Transverse colon (tissue), 4 donors: ENCODE data around the gene ASTE1. TPM values are rescaled to one million over a fixed set of nuclear protein-coding genes. Genes with fewer than 3 reads are reported as not detected.

Experiments
- DNase-seq: peaks from one replicate; pipeline ENCODE4 v3.0.0-alpha.2; 2019
- H3K27ac ChIP-seq, 4 donors: fragments of 200-600 bp; sonication (generic); 2 replicates each; pipeline ENCODE4 v1.5.1; 2016 to 2018; ENCODE audit warnings: inconsistent platforms in 4 of 4
- H3K27me3 ChIP-seq: fragments of 200-600 bp; sonication (generic); 2 replicates; pipeline ENCODE4 v1.5.1; 2017; ENCODE audit warnings: inconsistent platforms
- H3K36me3 ChIP-seq, 4 donors: fragments of 200-600 bp; sonication (generic); 2 replicates each; pipeline ENCODE4 v1.5.1; 2017 to 2019; ENCODE audit warnings: inconsistent platforms in 4 of 4
- H3K4me1 ChIP-seq, 4 donors: fragments of 200-600 bp; sonication (generic); 2 replicates each; pipeline ENCODE4 v1.5.1; 2017 to 2020; ENCODE audit warnings: inconsistent platforms in 4 of 4
- H3K4me3 ChIP-seq, 4 donors: fragments of 200-600 bp; sonication (generic); 1 replicate in 1 of 4; 2 replicates in 3 of 4; pipeline versions ENCODE4 v1.5.1 to v1.6.1; 2017 to 2019; ENCODE audit warnings: inconsistent platforms in 4 of 4
- H3K9me3 ChIP-seq, 2 donors: fragments of 200-600 bp; sonication (generic); 2 replicates each; pipeline ENCODE4 v1.5.1; 2017 to 2019; ENCODE audit warnings: inconsistent platforms in 2 of 2
- EP300 ChIP-seq: sonication (generic); formaldehyde crosslinking; IDR thresholded peaks from one replicate; pipeline ENCODE4 v1.6.1; 2017; ENCODE audit warnings: antibody characterized with exemption, low read depth
- POLR2A ChIP-seq: fragments of 450-650 bp; IDR thresholded peaks from one replicate; pipeline ENCODE4 v1.6.1; 2016; ENCODE audit warnings: antibody characterized with exemption, mild to moderate bottlenecking, moderate library complexity
- POLR2AphosphoS5 ChIP-seq, 3 donors: sonication (generic); formaldehyde crosslinking; IDR thresholded peaks; one replicate each; pipeline ENCODE4 v1.6.1; 2016; ENCODE audit warnings: antibody characterized with exemption in 3 of 3
- WGBS, 2 donors: methylation state at CpG; one replicate each; pipeline ENCODE4 v1.1.5; 2018; ENCODE audit warnings: low coverage in 1 of 2; 5-methylcytosine and 5-hydroxymethylcytosine counted together
- in situ Hi-C, 4 donors: fragments of 200-750 bp; cut with MboI; loops; one replicate each; pipeline versions ENCODE4 v1.15.0 to v1.15.1; 2017; ENCODE audit warnings: low sequenced_read_pairs in 3 of 4, low pct_ligation_motif_present in 1 of 4, low pct_unique_long_range_greater_than_20kb in 1 of 4
- intact Hi-C: fragments of 100-400 bp; cut with DNase I; formaldehyde crosslinking; loops from one replicate; pipeline ENCODE4 v1.15.1; 2023; ENCODE audit warnings: low total_unique reads
- total RNA-seq, 4 donors: library from RNA; depleted of rRNA; stranded (reverse); fragments of >200 nt; gene quantifications; one replicate each; pipeline ENCODE4 v1.1.0, GENCODE V29; 2016
- TF ChIP-seq, protein P1 (sequence below), 5 experiments: fragments of 200-600 bp in 3 of 5; fragments of 450-650 bp in 2 of 5; sonication (generic) in 3 of 5; IDR thresholded peaks; 1 replicate in 2 of 5; 2 replicates in 3 of 5; pipeline ENCODE4 v1.5.1; 2016 to 2017; ENCODE audit warnings: antibody characterized with exemption in 5 of 5, inconsistent platforms in 3 of 5, mild to moderate bottlenecking in 2 of 5, moderate library complexity in 1 of 5

ASTE1 gene
- total RNA-seq, 4 donors from 2014 or later: 3.0 to 16.4 (median 7.7) TPM

DNA sequence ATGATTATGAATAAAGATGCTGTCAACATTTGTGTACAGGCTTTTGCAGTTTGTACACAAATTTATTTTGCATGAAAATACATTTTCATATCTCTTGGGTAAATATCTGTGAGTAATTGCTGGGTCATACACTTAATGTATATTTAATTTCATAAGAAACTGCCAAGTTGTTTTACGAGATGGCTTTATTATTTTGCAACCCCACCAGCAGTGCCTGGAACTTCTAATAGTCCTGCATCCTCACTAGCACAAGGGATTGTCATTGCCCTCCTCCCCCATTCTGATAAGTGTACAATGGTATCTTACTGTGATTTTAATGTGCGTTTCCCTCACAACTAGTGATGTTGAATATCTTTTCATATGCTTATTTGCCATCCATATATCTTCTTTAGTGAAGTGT lies 45.2 kb downstream of the ASTE1 start:
- intact Hi-C loops (no loop called here), in situ Hi-C loops (no loop called here)
- Histone ChIP-seq H3K36me3 (peaks cover 0 to 16% (median 2%) of the 10 kb centered on the region in 4 donors), H3K4me1 (no peaks in the 10 kb centered on the region), H3K4me3 (no peak overlapping the region), H3K9me3 (no peaks in the 10 kb centered on the region), H3K27me3 (no peaks in the 10 kb centered on the region), H3K27ac (no peak overlapping the region)
- no peak for DNase-seq
- 94 to 100% methylated on average over 2 of the region's 2 CpGs for WGBS, 2 donors
- no peak for TF ChIP-seq EP300
- no peak for TF ChIP-seq POLR2AphosphoS5 (IDR thresholded peaks at IDR 0.05)
- TF ChIP-seq, protein P1, sequence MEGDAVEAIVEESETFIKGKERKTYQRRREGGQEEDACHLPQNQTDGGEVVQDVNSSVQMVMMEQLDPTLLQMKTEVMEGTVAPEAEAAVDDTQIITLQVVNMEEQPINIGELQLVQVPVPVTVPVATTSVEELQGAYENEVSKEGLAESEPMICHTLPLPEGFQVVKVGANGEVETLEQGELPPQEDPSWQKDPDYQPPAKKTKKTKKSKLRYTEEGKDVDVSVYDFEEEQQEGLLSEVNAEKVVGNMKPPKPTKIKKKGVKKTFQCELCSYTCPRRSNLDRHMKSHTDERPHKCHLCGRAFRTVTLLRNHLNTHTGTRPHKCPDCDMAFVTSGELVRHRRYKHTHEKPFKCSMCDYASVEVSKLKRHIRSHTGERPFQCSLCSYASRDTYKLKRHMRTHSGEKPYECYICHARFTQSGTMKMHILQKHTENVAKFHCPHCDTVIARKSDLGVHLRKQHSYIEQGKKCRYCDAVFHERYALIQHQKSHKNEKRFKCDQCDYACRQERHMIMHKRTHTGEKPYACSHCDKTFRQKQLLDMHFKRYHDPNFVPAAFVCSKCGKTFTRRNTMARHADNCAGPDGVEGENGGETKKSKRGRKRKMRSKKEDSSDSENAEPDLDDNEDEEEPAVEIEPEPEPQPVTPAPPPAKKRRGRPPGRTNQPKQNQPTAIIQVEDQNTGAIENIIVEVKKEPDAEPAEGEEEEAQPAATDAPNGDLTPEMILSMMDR (IDR thresholded peaks at IDR 0.05): no peak
- no peak for TF ChIP-seq POLR2A

DNA sequence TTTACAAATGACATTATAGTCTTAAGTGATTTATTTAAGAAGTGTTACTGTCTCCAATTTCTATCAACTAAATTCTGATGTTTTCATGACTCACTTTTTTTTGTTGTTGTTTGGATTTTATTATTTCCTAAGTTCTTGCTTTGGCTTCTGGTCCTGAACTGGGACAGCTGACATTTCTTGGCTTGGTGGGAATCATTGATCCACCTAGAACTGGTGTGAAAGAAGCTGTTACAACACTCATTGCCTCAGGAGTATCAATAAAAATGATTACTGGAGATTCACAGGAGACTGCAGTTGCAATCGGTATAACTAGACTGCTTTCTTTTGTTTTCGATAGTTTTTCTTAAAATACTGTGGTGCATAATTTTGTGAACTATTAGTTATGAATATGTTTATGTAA lies 47.5 kb downstream of the ASTE1 start:
- no peaks in the 10 kb centered on the region for H3K9me3 ChIP-seq
- in situ Hi-C loops (no loop called here), intact Hi-C loops (no loop called here)
- no peak overlapping the region for H3K27ac ChIP-seq
- peaks cover 0 to 13% (median 2%) of the 10 kb centered on the region in 4 donors for H3K36me3 ChIP-seq
- no peak for TF ChIP-seq POLR2A
- no peak for TF ChIP-seq EP300
- TF ChIP-seq, protein P1 (IDR thresholded peaks at IDR 0.05): no peak
- no peak for TF ChIP-seq POLR2AphosphoS5 (IDR thresholded peaks at IDR 0.05)
- WGBS, 2 donors: 88 to 95% methylated on average over 2 of the region's 2 CpGs
- H3K27me3 ChIP-seq: no peaks in the 10 kb centered on the region
- H3K4me3 ChIP-seq: no peak overlapping the region
- no peak for DNase-seq
- H3K4me1 ChIP-seq: no peaks in the 10 kb centered on the region

DNA sequence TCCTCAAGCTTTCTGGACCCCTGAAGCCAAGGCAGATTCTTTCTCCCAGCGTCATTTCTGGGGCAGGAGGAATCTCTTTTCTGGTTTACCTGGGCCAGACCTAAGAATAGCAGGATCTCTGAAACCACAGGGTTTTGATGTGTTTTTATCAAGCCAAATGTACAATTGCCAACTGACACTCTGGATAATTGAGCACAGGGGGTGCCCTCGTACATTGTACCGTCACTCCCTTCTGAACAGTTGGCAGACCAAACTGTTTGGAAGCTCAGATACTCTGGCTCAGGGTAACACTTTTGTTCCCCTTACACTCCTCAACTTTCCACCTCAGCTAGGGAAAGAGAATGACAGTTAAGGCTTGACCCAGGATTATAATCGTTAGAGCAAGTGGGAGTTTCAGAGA lies 49.9 kb downstream of the ASTE1 start:
- in situ Hi-C loops (no loop called here), intact Hi-C loops (no loop called here)
- 60 to 88% methylated on average over 1 to 4 of the region's 4 CpGs for WGBS, 2 donors
- peaks cover 0 to 17% (median 2%) of the 10 kb centered on the region in 4 donors for H3K36me3 ChIP-seq
- H3K27ac ChIP-seq: no peak overlapping the region
- TF ChIP-seq EP300: no peak
- no peak for TF ChIP-seq POLR2A
- no peak for TF ChIP-seq POLR2AphosphoS5 (IDR thresholded peaks at IDR 0.05)
- TF ChIP-seq, protein P1 (IDR thresholded peaks at IDR 0.05): no peak
- H3K9me3 ChIP-seq: no peaks in the 10 kb centered on the region
- H3K4me3 ChIP-seq: no peak overlapping the region
- H3K27me3 ChIP-seq: no peaks in the 10 kb centered on the region
- no peak for DNase-seq
- H3K4me1 ChIP-seq: no peaks in the 10 kb centered on the region

DNA sequence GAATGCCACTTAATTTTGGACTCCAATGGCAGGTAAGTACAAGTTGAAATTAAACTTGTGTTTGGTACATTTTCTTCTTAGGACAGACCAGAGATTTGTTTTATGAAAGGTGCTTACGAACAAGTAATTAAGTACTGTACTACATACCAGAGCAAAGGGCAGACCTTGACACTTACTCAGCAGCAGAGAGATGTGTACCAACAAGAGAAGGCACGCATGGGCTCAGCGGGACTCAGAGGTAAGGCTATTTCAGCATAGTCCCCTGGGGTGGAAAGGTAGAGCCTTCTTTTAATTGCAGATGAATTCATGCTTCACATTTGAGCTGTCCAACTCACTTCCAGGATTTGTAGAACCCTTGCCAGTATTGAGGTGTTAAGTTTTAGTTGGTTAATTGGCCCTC lies 51.4 kb downstream of the ASTE1 start:
- in situ Hi-C loops: no loop called here
- 89 to 94% methylated on average over 3 of the region's 3 CpGs for WGBS, 2 donors
- Histone ChIP-seq H3K27ac (no peak overlapping the region), H3K4me3 (no peak overlapping the region), H3K9me3 (no peaks in the 10 kb centered on the region), H3K36me3 (peaks cover 0 to 21% (median 4%) of the 10 kb centered on the region in 4 donors), H3K27me3 (no peaks in the 10 kb centered on the region), H3K4me1 (no peaks in the 10 kb centered on the region)
- intact Hi-C loops: no loop called here
- TF ChIP-seq, protein P1 (IDR thresholded peaks at IDR 0.05): no peak
- TF ChIP-seq POLR2AphosphoS5 (IDR thresholded peaks at IDR 0.05) (no peak), POLR2A (no peak), EP300 (no peak)
- DNase-seq: no peak
